ENCODE results near the gene EDEM3. TPM values are rescaled to one million over a fixed set of nuclear protein-coding genes. Genes with fewer than 3 reads are reported as not detected.
A peak's percentile ranks its signal among the peaks of the same experiment; 100 is the strongest.

Gene EDEM3
- polyA plus RNA-seq, 4 donors: 30.9 to 42.1 (median 35.0) TPM

- DNase-seq (ENCODE audit: low read depth in 4 of 4, low spot score in 3 of 4): no peak
Observed at GRCh38 chr1:184745110-184745509, 9.5 kb downstream of the EDEM3 start.

- DNase-seq (ENCODE audit: low read depth in 4 of 4, low spot score in 3 of 4): no peak
Observed at GRCh38 chr1:184743062-184743756, 11.4 kb downstream of the EDEM3 start.

- no peak for DNase-seq (ENCODE audit: low read depth in 4 of 4, low spot score in 3 of 4)
Observed at GRCh38 chr1:184740344-184740743, 14.3 kb downstream of the EDEM3 start.

GRCh38 chr1:184739796-184740195 is 14.9 kb downstream of the EDEM3 start:
- no peak for DNase-seq (ENCODE audit: low read depth in 4 of 4, low spot score in 3 of 4)

GRCh38 chr1:184739070-184739469 is 15.6 kb downstream of the EDEM3 start:
- no peak for DNase-seq (ENCODE audit: low read depth in 4 of 4, low spot score in 3 of 4)

GRCh38 chr1:184734980-184735379 is 19.7 kb downstream of the EDEM3 start:
- no peak for DNase-seq (ENCODE audit: low read depth in 4 of 4, low spot score in 3 of 4)

- DNase-seq (ENCODE audit: low read depth in 4 of 4, low spot score in 3 of 4): no peak
Observed at GRCh38 chr1:184724843-184725242, 29.8 kb downstream of the EDEM3 start.

GRCh38 chr1:184716158-184716557 is 38.5 kb downstream of the EDEM3 start:
- no peak for DNase-seq (ENCODE audit: low read depth in 4 of 4, low spot score in 3 of 4)

GRCh38 chr1:184709418-184709817 is 45.2 kb downstream of the EDEM3 start:
- no peak for DNase-seq (ENCODE audit: low read depth in 4 of 4, low spot score in 3 of 4)

GRCh38 chr1:184708084-184708676 is 46.5 kb downstream of the EDEM3 start:
- no peak for DNase-seq (ENCODE audit: low read depth in 4 of 4, low spot score in 3 of 4)

GRCh38 chr1:184705271-184705670 is 49.4 kb downstream of the EDEM3 start:
- DNase-seq (ENCODE audit: low read depth in 4 of 4, low spot score in 3 of 4): no peak

GRCh38 chr1:184701816-184702215 is 52.8 kb downstream of the EDEM3 start:
- no peak for DNase-seq (ENCODE audit: low read depth in 4 of 4, low spot score in 3 of 4)

GRCh38 chr1:184698969-184699368 is 55.7 kb downstream of the EDEM3 start:
- DNase-seq (ENCODE audit: low read depth in 4 of 4, low spot score in 3 of 4): no peak

- DNase-seq (ENCODE audit: low read depth in 4 of 4, low spot score in 3 of 4): no peak
Observed at GRCh38 chr1:184698016-184698415, 56.6 kb downstream of the EDEM3 start.

GRCh38 chr1:184696403-184696802 is 58.3 kb downstream of the EDEM3 start:
- DNase-seq (ENCODE audit: low read depth in 4 of 4, low spot score in 3 of 4): no peak

GRCh38 chr1:184695023-184695422 is 59.6 kb downstream of the EDEM3 start:
- no peak for DNase-seq (ENCODE audit: low read depth in 4 of 4, low spot score in 3 of 4)

- DNase-seq (ENCODE audit: low read depth in 4 of 4, low spot score in 3 of 4): no peak
Observed at GRCh38 chr1:184693011-184693410, 61.6 kb downstream of the EDEM3 start.

GRCh38 chr1:184691719-184692324 is 62.8 kb downstream of the EDEM3 start:
- peak; percentile 32 to 56 (median 46) for DNase-seq (ENCODE audit: low read depth in 4 of 4, low spot score in 3 of 4)

GRCh38 chr1:184686540-184686939 is 68.1 kb downstream of the EDEM3 start:
- no peak for DNase-seq (ENCODE audit: low read depth in 4 of 4, low spot score in 3 of 4)

GRCh38 chr1:184685116-184685515 is 69.5 kb downstream of the EDEM3 start:
- no peak for DNase-seq (ENCODE audit: low read depth in 4 of 4, low spot score in 3 of 4)

- no peak for DNase-seq (ENCODE audit: low read depth in 4 of 4, low spot score in 3 of 4)
Observed at GRCh38 chr1:184684285-184685074, 70.2 kb downstream of the EDEM3 start.
